HG02884 (cell line): Measurements from ENCODE around the gene AAK1.
"Not testable (repeated sequence)": the region's sequence is repeated elsewhere in the genome, so short reads cannot be mapped to it uniquely, and the experiment has no call there.

Experiments
- ATAC-seq: cut with Tn5 transposase; IDR thresholded peaks from one replicate; pipeline ENCODE4 v1.9.1; 2021; ENCODE audit warnings: mild to moderate bottlenecking, moderate library complexity; ENCODE audit not compliant: unreplicated experiment

Gene AAK1

DNA sequence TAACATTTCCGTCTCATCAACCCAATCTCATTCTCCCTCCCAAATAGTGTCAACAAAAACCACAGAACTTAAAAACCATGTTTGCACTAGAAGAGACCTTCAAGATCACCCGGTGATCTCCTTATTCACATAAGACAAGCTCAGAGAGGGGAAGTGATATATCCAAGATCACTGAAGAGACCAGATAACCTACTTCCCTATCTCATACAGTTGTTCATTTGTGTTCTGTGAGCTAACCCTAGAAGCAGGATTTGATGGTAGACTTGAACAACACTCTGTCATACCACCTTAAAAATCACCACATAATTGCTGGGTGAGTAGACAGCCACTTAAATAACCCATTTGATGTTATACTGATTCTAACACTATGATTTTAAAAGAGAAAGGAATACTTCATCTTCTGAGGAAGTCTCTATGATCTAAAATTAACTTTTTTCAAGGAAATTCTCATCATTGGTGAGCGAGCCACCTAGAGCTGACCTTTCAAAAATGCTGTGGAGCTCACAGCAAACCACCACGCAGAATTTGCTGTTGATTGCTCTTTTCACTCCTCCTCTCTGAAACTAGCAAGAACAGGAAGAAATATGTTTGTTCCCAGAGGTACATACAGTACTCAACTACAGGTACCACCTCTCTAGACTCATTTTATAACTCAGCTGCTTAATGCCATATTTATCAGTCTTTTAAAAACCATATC lies 15.1 kb downstream of the AAK1 start:
- no peak for ATAC-seq

DNA sequence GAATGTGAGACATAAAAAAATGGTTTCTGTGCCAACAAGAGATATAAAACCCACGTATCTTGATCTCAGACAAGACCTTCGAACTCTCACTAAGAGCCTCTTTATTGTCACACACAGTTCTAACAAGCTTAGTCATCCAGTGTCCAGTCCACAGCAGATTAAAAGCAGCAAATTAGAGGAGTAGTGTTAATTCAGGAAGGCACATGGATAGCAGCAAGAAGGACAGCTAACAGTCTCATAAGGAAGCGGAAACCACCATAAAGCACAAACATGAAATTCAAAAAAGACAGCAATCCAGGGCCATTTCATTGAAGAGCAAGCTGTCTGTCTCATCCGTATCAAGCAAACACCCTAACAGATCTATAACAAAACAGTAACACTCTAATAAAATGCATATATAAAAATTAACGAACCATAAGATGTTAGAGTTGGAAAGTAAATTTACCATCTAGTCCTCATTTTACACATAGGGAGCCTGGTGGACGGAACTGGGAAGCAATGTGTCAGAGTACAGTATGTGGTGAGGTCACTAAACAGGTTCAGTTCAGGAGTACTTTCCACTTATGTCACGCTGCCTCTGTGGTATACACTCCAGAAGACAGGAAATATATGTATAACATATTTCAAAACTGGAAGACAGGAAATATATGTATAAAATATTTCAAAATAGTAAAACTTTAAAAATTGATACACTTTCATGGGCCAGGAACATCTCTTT lies 18.3 kb downstream of the AAK1 start:
- no peak for ATAC-seq

DNA sequence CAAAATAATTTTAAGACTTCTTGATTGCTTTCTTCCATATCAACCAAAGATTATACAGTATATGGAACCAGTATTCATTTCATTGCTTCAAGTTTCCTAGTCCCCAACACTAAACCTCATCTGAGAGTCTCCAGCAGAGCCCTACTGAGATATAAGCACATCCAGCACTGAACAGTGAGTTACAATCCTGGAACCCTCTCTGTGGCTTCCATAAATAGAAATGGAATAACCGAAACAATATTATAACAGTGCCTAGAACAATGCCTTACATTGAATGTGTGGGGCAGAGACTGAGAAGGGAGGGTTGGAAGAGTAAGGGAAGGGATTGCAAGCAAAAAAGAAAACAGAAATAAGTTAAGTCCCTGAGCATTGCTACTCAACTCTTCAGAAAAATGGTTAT lies 18.9 kb downstream of the AAK1 start:
- ATAC-seq = no peak

DNA sequence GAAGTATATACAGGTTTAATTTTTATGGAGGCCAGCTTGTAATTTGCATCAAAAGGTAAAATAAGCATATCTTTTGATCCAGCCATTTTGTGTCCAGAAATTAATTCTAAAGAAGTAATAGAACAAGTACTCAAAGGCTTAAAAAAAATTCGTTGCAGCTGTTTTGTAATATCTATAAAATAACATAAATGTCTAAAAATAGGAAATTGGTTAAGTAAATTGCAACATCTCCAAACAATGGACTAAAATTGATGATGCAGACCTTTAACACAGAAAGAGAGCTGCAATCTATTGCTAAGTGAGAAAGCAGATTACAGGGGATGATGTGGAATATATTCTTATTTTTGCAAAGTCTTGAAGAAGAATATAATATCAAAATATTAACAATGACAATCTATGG lies 19.4 kb downstream of the AAK1 start:
- no peak for ATAC-seq

DNA sequence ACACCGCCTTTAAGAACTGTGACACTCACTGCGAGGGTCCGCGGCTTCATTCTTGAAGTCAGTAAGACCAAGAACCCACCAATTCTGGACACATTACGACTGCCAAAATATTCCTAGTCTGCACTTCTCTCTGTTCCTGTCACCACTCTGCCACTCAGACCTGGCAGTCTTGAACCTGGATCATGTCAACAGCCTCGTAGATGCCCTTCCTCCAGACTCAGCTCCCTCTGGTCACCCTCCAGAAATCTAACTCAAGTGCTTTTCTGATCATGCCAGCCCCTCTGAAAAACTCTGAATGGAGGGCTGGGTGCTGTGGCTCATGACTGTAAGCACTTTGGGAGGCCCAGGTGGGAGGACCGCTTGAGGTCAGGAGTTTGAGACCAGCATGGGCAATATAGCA lies 20.3 kb downstream of the AAK1 start:
- no peak for ATAC-seq

DNA sequence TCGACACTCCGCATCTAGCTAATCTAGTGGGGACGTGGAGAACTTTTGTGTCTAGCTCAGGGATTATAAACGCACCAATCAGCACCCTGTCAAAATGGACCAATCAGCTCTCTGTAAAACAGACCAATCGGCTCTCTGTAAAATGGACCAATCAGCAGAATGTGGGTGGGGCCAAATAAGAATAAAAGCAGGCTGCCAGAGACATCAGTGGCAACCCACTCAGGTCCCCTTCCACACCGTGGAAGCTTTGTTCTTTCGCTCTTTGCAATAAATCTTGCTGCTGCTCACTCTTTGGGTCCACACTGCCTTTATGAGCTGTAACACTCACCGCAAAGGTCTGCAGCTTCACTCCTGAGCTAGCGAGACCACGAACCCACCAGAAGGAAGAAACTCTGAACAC lies 20.7 kb downstream of the AAK1 start:
- not testable (repeated sequence) for ATAC-seq

DNA sequence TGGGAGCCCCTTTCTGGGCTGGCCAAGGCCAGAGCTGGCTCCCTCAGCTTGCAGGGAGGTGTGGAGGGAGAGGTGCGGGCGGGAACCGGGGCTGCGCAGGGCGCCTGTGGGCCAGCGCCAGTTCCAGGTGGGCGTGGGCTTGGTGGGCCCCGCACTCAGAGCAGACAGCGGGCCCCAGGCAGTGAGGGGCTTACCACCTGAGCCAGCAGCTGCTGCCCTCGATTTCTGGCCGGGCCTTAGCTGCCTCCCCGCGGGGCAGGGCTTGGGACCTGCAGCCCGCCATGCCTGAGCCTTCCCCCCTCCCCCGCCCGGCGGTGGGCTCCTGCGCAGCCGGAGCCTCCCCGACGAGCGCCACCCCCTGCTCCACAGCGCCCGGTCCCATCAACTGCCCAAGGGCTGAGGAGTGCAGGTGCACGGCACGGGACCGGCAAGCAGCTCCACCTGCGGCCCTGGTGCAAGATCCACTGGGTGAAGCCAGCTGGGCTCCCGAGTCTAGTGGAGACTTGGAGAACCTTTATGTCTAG lies 21.5 kb downstream of the AAK1 start:
- not testable (repeated sequence) for ATAC-seq

DNA sequence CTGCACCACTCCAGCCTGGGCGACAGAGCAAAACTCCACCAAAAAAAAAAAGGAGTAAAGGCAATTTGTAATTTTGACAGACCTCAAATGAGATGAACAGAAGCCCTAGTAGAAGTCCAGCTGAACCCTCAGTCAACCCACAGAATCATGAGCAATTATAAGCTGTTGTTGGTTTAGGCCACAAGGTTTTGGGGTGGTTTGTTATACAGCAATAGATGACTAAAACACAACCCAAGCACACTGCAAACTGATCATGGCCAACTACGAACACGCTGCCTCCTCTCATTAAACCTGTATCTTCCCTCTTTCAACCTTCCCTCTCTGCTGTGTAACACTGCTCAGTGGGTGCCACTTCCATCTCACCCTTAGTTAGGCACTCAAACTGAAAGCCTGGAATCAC lies 22.1 kb downstream of the AAK1 start:
- no peak for ATAC-seq

DNA sequence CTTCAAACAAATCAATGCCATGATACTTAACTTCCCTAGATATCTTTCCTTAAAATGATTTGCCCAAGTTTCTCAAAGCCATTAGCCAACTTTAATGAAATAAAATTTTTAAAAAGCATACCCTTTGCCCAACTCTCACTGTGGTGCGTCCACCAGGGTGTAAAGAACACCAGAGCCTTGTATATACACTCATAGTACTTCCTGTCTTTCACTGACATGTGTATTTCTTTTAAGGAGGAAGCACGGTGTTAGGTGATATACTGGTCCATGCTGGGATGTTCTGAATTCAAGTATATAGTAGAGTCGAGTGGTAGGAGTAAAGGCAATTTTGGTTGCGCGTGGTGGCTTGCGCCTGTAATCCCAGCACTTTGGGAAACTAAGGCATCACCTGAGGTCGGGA lies 22.7 kb downstream of the AAK1 start:
- no peak for ATAC-seq

DNA sequence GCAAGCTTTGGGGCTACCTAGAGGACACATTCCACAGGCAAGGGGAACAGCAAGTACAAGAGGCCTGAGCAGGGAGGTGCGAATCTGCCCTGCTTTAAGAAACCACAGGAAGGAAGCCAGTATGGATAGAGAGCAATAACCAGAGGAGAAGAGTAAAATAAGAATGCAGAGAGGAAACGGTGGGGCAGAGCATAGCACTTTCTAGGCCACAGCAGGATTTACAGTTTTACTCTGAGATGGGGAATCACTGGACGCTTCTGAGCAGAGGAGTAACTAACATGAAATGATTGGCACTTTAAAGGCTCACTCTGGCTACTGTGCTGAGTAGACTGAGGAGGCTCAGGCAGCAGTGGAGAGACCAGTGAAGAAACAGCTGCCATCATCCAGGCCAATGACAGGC lies 23.8 kb downstream of the AAK1 start:
- ATAC-seq = no peak

DNA sequence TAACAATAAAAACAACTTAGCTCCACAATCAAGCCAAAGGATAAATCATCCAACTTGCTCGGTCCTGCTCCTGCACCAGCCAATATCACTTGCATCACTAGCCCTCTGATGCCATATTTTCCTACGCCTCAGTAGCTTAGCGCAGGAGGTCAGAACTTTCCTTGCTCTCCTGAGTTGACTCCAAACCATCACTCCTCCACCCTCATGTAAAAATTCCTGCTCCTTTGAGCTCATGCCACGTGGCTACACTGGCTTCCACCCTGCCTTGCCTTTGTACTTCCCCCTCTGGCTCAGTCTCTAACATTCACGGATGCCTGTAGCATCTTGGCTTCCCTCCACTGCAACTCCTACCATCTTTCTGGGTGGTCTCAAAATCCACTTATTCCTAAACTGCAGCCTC lies 25.2 kb downstream of the AAK1 start:
- ATAC-seq = no peak

DNA sequence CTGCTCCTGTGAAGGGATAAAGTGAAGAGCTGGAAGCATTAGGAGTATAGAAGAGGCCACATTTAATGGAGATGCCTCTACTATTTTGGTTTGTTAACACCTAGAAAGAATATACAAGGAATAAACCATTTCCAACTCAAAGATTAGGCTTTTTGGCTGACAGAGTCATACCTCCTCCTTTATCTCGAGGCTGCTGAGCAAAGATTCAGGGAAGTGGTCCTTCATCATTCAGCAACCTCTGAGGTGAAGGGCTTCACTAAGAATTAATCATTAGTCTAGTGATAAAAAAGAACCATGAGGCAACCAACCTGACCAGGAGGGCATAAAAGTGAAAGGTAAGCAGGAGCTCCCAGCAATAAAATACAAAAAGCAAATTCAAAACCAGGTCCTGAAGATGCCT lies 25.8 kb downstream of the AAK1 start:
- ATAC-seq = no peak

DNA sequence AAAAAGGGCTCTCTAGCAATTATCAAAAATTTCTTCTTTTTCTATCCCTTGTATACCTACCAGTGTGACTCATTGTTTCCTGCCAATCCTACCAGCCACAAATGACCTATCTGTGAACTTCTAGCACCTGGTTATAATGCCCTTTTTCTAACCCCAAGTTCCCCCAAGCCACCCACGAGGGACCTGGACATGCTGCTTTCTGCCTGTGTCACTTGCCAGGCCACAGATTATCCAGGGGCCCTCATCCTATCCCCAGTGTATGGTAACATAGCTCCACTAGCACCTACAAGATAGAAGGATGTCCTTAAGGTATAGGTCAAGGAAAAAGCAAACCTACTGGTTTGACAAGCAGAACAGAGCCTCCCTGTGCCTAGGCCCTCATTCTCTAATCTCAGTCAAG lies 26.8 kb downstream of the AAK1 start:
- no peak for ATAC-seq

DNA sequence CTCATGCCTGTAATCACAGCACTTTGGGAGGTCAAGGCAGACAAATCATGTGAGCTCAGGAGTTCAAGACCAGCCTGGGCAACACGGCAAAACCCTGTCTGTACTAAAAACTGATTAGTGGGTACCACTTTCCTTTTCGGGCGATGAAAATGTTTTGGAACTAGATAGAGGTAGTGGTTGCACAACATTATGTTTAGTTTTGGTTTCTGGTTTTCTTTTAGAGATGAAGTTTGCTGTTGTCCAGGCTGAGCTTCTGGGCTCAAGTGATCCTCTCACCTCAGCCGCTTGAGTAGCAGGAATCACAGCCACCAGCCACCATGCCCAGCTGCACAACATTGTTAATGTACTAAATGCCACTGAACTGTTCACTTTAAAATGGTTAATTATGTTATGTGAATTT lies 27.6 kb downstream of the AAK1 start:
- no peak for ATAC-seq

DNA sequence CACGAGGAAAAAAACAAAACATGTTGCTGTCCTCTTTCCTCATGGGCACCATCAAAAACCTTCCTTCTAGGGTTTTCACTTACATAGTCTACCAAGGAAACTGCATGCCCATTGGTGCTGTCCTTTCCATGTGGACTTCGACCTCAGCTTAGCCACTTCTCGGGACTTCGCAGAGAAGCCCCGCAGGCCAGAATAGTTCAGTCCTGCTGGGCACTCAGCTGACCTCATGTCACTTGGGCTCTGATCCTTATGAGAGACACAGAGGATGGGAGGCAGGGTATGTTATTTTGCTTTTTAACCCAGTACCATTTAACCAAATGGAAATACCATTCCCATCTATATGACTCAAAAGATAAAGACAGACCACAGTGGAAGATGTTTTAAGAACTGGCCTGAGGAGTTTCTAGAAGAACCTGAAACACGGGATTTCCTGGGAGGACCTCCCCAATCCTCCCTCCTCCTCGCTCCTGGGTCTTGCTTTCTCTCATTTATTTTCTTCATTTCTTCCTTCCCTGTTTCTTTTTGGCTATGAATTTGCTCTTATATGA lies 28.4 kb downstream of the AAK1 start:
- no peak for ATAC-seq

DNA sequence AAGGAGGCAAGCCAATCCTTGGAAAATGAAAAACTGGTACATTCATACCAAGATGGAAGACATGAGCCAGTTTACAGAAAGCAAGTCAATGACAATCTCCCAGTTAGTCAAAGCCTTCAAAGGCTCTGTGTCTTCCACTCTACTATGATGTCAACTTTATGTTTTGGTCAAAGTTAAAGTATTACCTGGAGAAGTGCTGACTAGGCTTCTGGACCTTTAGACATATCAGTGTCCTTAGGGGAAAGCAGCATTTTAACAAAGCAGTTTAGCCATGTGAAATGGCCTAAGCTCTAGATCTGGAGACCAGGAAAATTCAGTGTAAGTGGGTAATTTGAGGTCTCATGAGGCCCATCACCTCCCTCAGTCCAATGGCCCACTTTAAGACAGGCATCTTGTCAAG lies 30.8 kb downstream of the AAK1 start:
- ATAC-seq = no peak

DNA sequence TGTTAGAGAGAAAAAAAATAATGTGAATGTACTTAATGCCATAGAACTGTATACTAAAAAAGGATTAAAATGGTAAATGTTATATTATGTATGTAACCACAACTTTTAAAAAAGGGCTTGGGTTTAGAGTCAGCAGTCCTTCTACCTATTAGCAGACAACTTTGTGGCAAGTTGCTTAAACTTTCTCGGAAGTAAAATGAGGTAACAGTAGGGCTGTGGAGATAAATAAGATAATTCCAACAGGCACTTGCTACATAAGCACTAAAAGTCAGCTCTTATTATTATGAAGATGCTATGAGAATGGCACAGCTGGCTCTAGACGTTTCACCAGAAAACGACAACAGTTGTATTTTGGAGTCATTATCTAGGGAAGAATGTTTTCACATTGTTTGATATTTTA lies 31.3 kb downstream of the AAK1 start:
- ATAC-seq = no peak

DNA sequence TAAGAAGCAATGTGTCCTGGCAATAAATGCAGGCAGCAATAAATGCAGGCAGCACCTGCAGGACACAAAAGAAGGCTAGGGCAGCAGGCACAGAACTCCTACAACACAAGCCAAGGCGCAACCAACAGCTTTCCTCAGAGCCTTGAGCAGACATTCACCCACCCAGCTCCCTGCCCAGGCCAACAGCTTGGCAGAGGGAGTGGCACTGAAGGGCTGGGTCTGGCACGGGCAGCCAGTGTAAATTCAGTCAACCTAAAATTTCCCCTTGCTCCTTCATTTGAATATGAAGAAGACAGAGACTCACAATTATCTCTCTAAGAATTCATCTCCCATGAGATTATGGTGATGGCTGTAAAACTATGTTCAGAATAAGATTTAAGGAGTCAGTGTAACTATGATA lies 35.4 kb downstream of the AAK1 start:
- no peak for ATAC-seq

DNA sequence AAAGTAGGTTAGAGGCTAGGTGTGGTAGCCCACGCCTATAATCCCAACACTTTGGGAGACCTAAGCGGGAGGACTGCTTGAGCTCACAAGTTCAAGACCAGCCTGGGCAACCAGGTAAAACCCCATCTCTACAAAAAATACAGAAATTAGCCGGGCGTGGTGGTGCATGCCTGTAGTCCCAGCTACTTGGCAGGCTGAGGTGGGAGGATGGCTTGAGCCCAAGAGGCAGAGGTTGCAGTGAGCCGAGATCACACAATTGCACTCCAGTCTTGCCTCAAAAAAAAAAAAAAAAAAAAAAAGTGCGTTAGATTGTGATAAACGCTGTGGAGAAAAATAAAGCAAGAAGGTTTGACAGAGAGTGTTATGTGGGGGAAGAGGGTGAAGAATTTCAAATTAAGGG lies 36.8 kb downstream of the AAK1 start:
- ATAC-seq = not testable (repeated sequence)

DNA sequence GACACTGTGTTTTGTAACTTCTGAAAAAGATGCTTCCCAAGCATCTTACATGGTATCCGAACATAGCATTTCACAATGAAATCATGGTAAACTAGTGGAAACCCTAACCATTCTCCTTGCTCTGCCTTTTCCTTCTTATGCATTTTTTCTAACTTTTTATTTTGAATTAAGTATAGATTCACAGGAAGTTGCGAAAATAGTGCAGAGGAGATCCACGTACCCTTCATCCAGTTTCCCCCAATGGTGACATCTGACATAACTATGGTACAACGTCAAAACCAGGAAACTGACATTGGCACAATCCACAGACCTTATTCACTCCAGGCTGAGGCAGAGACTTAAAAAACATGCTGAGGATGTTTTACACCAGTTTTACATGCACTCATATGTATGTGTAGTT lies 38.3 kb downstream of the AAK1 start:
- no peak for ATAC-seq

DNA sequence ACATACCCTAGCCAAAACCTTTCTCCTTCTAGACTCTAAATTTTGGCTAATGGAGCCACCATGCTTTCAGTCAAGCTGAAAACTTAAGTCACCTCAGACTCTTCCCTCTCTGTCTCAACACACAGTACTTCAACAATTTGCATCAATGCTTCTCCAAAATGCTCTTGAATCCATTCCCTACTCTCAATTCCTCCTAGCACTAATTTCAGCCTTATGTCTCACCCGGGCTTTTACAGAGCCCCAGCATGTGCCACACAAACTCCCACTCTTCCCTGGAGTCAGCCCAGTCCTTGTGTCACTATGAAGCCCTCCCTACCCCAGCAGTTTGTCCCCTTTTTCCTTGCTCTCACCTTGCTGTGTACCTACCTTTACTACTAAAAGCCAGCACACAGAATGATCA lies 38.7 kb downstream of the AAK1 start:
- no peak for ATAC-seq

DNA sequence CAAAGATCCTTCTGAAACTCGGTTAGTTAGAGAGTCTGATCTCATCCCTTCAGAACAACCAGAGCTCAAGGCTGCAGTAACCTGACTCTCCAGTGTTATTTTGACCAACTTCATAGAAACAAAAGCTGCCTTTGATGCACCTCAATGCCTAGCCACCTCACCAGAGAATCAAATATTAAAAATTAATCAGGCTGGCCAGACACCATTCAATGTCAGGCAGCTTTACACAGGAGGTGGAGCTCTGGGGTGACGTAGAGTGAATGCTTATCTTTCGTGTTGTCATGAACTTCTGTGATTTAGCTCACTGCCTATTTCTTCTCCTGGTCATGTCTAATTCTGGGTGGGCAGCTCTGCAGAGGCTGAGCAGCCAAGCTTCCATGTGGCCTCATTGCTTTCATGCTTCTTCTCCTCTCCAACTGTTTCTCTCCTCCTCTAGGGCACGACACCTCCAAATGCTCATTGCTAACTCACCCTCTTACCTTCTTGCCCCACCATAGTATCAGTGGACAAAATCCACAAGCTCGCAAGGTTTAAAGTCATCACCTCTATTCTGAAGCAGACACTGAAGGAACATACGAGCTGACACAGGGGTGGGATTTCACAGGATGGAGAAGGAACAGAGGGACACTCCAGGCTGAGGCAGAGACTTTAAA lies 39.4 kb downstream of the AAK1 start:
- no peak for ATAC-seq
